ENCODE results near the gene COL18A1. TPM values are rescaled to one million over a fixed set of nuclear protein-coding genes. Genes with fewer than 3 reads are reported as not detected.
A peak's percentile ranks its signal among the peaks of the same experiment; 100 is the strongest.

COL18A1 gene
- polyA plus RNA-seq, 6 donors from 2014 or later: 0.13 to 0.49 (median 0.21) TPM

DNA sequence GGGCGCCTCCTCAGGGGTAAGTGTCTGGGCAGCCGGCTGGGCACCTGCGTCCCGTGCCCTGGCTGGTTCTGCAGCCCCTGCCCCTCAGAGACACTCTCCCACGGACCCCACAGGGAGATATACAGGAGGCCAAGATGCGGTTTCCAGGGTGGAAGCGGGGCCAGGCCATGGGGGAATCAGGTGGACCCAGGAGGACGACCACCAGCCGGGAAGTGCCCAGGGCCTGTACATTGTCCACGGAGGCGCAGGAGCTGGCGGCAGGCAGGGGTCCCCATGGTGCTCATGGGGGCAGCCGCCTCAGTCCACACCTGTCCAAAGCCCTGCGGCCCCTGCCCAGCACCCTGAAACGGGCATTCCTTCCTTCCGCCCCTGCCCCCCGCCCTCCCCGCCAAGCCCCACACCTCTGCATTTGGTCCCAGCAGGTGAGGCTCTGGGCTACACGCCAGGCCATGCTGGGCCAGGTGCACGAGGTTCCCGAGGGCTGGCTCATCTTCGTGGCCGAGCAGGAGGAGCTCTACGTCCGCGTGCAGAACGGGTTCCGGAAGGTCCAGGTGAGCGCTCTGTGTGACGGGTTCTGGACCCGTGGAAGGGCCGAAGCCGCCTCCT is 100.6 kb downstream of the COL18A1 start:
- peaks cover 0 to 7% (median 1%) of the 10 kb centered on the region in 7 donors for H3K9me3 Mint-ChIP-seq
- ATAC-seq (ENCODE audit: low read depth in 2 of 2): no peak
- peaks cover 0 to 4% (median 0%) of the 10 kb centered on the region in 3 donors for H3K4me1 Mint-ChIP-seq
- no peaks in the 10 kb centered on the region for H3K36me3 Mint-ChIP-seq
- H3K27me3 Mint-ChIP-seq: no peaks in the 10 kb centered on the region
- no peak overlapping the region for H3K4me3 Mint-ChIP-seq
- no peak overlapping the region for H3K27ac Mint-ChIP-seq
- no peak for DNase-seq

DNA sequence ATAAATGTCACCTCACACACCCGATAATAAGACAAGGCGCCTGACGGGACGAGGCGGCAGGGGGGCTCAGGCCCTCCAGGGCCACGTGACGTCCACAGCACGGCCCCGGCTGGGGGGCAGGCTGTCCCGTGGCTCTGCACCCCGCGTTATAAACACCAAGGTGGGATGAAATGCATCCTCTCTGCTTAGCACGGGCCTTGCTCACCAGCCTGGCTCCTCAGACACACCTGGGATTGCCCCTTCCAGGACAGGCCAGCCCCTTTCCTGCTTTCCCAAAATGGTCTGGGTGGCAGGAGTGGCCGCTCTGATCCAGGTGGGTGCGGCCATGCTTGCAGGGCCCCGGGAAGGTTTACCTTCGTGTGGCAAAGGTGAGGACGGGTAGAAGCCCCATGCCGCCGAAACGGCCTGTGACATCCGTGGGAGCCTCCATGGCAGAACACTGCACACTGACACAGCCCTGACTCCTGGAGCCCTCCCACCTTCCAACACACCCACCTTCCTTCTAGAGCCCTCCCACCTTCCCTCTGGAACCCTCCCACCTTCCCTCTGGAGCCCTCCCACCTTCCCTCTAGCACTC is 101.4 kb downstream of the COL18A1 start:
- H3K36me3 Mint-ChIP-seq: no peaks in the 10 kb centered on the region
- H3K27me3 Mint-ChIP-seq: no peaks in the 10 kb centered on the region
- DNase-seq: no peak
- peaks cover 0 to 7% (median 1%) of the 10 kb centered on the region in 7 donors for H3K9me3 Mint-ChIP-seq
- H3K27ac Mint-ChIP-seq: peak overlapping the region in 1 of 6 donors; percentile 72
- no peak for ATAC-seq (ENCODE audit: low read depth in 2 of 2)
- H3K4me1 Mint-ChIP-seq: peaks cover 0 to 4% (median 0%) of the 10 kb centered on the region in 3 donors
- no peak overlapping the region for H3K4me3 Mint-ChIP-seq

GRCh38 chr21:45506836-45507522 is 102.0 kb downstream of the COL18A1 start:
- no peak for DNase-seq

GRCh38 chr21:45507523-45507875 is 102.5 kb downstream of the COL18A1 start:
- no peak for ATAC-seq (ENCODE audit: low read depth in 2 of 2)
- Mint-ChIP-seq H3K36me3 (no peaks in the 10 kb centered on the region), H3K27ac (peak overlapping the region in 1 of 6 donors; percentile 91), H3K9me3 (peaks cover 0 to 3% (median under 1%) of the 10 kb centered on the region in 7 donors), H3K4me3 (no peak overlapping the region), H3K27me3 (no peaks in the 10 kb centered on the region), H3K4me1 (peaks cover 0 to 4% (median 0%) of the 10 kb centered on the region in 3 donors)
- no peak for DNase-seq

More at GRCh38 chr21:45506836-45507522, 102.0 kb downstream of the COL18A1 start:
- Mint-ChIP-seq H3K4me1 (peaks cover 0 to 4% (median 0%) of the 10 kb centered on the region in 3 donors), H3K4me3 (no peak overlapping the region), H3K27ac (peak overlapping the region in 1 of 6 donors; percentile 72), H3K27me3 (no peaks in the 10 kb centered on the region), H3K9me3 (peaks cover 0 to 7% (median 1%) of the 10 kb centered on the region in 7 donors), H3K36me3 (no peaks in the 10 kb centered on the region)
- no peak for ATAC-seq (ENCODE audit: low read depth in 2 of 2)

DNA sequence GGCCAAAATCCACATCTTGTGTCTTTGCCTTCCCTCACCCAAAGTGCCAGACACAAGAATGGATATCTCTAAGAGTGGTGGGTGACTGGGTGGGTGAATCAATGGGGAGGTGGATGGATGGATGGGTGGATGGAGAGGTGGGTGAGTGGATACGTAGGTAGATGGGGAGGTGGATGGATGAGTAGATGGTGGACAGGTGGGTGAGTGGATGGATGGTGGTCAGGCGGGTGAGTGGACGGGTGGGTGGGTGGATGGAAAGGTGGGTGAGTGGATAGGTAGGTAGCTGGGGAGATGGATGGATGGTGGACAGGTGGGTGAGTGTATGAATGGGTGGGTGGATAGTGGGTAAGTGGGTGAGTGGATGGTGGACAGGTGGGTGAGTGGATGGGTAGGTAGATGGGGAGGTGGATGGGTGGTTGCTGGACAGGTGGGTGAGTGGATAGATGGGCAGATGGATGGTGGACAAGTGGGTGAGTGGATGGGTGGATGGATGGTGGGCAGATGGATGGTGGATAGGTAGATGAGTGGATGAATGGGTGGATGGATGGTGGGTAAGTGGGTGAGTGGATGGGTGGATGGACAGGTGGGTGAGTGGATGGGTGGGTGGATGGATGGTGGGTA is 103.0 kb downstream of the COL18A1 start:
- peaks cover 0 to 4% (median 0%) of the 10 kb centered on the region in 3 donors for H3K4me1 Mint-ChIP-seq
- no peak overlapping the region for H3K4me3 Mint-ChIP-seq
- ATAC-seq (ENCODE audit: low read depth in 2 of 2): no peak
- DNase-seq: no peak
- no peaks in the 10 kb centered on the region for H3K36me3 Mint-ChIP-seq
- H3K27me3 Mint-ChIP-seq: no peaks in the 10 kb centered on the region
- H3K27ac Mint-ChIP-seq: peak overlapping the region in 2 of 6 donors; percentile 20 to 91
- H3K9me3 Mint-ChIP-seq: no peaks in the 10 kb centered on the region

- H3K27ac Mint-ChIP-seq: peak overlapping the region in 3 of 6 donors; percentile 20 to 86 (median 54)
- H3K36me3 Mint-ChIP-seq: no peaks in the 10 kb centered on the region
- ATAC-seq (ENCODE audit: low read depth in 2 of 2) (no peak), DNase-seq (no peak)
- no peaks in the 10 kb centered on the region for H3K9me3 Mint-ChIP-seq
- peaks cover 0 to 4% (median 0%) of the 10 kb centered on the region in 3 donors for H3K4me1 Mint-ChIP-seq
- no peaks in the 10 kb centered on the region for H3K27me3 Mint-ChIP-seq
- H3K4me3 Mint-ChIP-seq: no peak overlapping the region
These were observed 103.9 kb downstream of the COL18A1 start for GRCh38 chr21:45508607-45509565.

DNA sequence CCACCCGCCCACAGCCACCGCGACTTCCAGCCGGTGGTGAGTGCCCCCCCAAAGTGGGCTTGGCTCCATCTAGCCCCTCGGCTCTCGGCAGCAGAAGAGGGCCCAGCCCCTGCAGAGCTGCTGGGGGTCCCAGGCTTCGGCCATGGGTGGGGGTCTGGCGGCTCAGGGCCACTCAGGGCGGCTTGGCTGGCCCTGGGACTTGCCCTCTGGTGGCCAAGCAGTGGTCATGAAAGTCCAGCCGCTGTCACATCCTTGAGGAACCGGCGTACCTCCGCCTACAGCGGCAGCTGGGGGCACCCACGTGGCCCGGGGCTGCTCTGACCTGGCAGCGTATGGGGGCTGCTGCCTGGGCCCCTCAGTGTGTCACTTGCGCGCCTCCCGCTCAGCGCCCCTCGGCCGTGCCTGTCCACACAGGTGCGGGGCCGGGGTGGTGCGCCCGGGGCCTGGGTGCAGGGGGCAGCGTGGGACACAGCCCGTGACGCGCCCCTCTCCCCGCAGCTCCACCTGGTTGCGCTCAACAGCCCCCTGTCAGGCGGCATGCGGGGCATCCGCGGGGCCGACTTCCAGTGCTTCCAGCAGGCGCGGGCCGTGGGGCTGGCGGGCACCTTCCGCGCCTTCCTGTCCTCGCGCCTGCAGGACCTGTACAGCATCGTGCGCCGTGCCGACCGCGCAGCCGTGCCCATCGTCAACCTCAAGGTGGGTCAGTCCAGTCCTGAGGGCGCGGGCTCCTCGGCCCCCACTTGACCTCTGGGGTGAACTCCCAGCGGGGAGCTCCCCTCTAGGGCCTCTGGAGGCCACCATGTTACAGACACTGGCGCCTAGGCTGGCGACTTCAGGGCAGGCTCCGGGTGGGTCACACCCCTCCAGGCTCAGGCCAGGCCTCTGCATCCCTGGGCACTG is 104.9 kb downstream of the COL18A1 start:
- no peak for DNase-seq
- Mint-ChIP-seq H3K9me3 (no peaks in the 10 kb centered on the region), H3K27ac (no peak overlapping the region), H3K4me1 (peaks cover 0 to 4% (median 0%) of the 10 kb centered on the region in 3 donors), H3K27me3 (no peaks in the 10 kb centered on the region), H3K36me3 (no peaks in the 10 kb centered on the region), H3K4me3 (no peak overlapping the region)
- no peak for ATAC-seq (ENCODE audit: low read depth in 2 of 2)

GRCh38 chr21:45510466-45510955 is 105.5 kb downstream of the COL18A1 start:
- Mint-ChIP-seq H3K27ac (no peak overlapping the region), H3K4me3 (no peak overlapping the region), H3K36me3 (no peaks in the 10 kb centered on the region), H3K9me3 (no peaks in the 10 kb centered on the region), H3K27me3 (no peaks in the 10 kb centered on the region), H3K4me1 (peaks cover 0 to 4% (median 0%) of the 10 kb centered on the region in 3 donors)
- ATAC-seq (ENCODE audit: low read depth in 2 of 2): no peak
- DNase-seq: no peak

GRCh38 chr21:45511007-45511406 is 106.0 kb downstream of the COL18A1 start:
- ATAC-seq (ENCODE audit: low read depth in 2 of 2) (no peak), DNase-seq (no peak)
- H3K4me3 Mint-ChIP-seq: no peak overlapping the region
- H3K36me3 Mint-ChIP-seq: no peaks in the 10 kb centered on the region
- no peaks in the 10 kb centered on the region for H3K9me3 Mint-ChIP-seq
- no peaks in the 10 kb centered on the region for H3K27me3 Mint-ChIP-seq
- H3K4me1 Mint-ChIP-seq: peaks cover 0 to 4% (median 0%) of the 10 kb centered on the region in 3 donors
- no peak overlapping the region for H3K27ac Mint-ChIP-seq

DNA sequence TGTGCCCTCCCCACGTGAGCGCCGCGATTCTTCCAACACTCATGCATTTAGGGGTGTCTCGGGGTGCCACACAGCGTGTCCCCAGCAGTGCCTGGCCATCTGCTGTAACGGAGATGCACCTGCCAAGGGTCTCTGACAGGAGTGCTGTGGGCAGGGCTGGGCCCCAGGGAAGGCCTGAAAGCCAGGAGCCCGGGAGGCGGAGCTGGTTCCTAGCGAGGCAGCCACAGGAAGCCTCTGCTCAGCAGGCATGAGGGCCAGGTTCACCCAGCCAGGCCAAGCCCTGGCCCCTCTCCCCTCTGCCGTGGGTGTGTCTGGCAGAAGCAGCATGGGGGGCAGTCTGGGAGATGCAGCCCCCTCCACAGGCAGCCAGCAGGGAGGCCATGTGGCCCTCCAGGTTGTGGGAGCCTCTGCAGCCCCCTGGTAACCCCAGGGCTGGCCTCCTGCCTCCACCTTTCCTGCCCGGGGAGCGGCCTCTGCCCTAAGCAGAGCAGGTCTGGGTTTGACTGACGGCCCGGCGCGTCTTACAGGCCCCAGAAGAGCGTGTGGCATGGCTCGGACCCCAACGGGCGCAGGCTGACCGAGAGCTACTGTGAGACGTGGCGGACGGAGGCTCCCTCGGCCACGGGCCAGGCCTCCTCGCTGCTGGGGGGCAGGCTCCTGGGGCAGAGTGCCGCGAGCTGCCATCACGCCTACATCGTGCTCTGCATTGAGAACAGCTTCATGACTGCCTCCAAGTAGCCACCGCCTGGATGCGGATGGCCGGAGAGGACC is 106.9 kb downstream of the COL18A1 start:
- H3K4me3 Mint-ChIP-seq: no peak overlapping the region

DNA sequence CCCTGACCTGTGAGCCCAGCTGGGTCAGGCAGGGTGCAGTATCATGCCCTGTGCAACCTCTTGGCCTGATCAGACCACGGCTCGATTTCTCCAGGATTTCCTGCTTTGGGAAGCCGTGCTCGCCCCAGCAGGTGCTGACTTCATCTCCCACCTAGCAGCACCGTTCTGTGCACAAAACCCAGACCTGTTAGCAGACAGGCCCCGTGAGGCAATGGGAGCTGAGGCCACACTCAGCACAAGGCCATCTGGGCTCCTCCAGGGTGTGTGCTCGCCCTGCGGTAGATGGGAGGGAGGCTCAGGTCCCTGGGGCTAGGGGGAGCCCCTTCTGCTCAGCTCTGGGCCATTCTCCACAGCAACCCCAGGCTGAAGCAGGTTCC is 107.6 kb downstream of the COL18A1 start:
- Mint-ChIP-seq H3K9me3 (no peaks in the 10 kb centered on the region), H3K4me3 (no peak overlapping the region), H3K4me1 (peaks cover 0 to 4% (median 0%) of the 10 kb centered on the region in 3 donors), H3K27me3 (no peaks in the 10 kb centered on the region), H3K36me3 (peaks cover 0 to 4% of the 10 kb centered on the region in 2 donors), H3K27ac (no peak overlapping the region)
- ATAC-seq (ENCODE audit: low read depth in 2 of 2) (no peak), DNase-seq (no peak)

More for the DNA sequence above, 106.9 kb downstream of the COL18A1 start:
- no peak for ATAC-seq (ENCODE audit: low read depth in 2 of 2)
- Mint-ChIP-seq H3K27me3 (no peaks in the 10 kb centered on the region), H3K27ac (no peak overlapping the region), H3K9me3 (no peaks in the 10 kb centered on the region), H3K4me1 (peaks cover 0 to 4% (median 0%) of the 10 kb centered on the region in 3 donors), H3K36me3 (no peaks in the 10 kb centered on the region)
- DNase-seq: no peak
